ENCODE results near the gene PRDM16. TPM values are rescaled to one million over a fixed set of nuclear protein-coding genes. Genes with fewer than 3 reads are reported as not detected.

Gene PRDM16
- total and polyA plus RNA-seq, 8 donors, result 9.6 to 18.0 (median 14.7) TPM

- H3K36me3 ChIP-seq, result no peaks in the 10 kb centered on the region
- H3K9me3 ChIP-seq, result no peaks in the 10 kb centered on the region
- no peak for TF ChIP-seq CTCF (IDR thresholded peaks at IDR 0.05)
- peaks cover 51 to 97% of the 10 kb centered on the region in 2 donors for H3K27me3 ChIP-seq
- intact Hi-C loops (cut with DNase I), result loop anchor here in 1 of 2 donors (10.0 kb wide), 1 partner anchor 213 kb away; no protein-coding TSS in a partner anchor
- H3K27ac ChIP-seq, result peak overlapping the region; percentile 65 to 83
- peaks cover 2 to 33% of the 10 kb centered on the region in 2 donors for H3K4me1 ChIP-seq
- peak overlapping the region in 1 of 2 donors; percentile 67 for H3K4me3 ChIP-seq
- ATAC-seq (no peak), DNase-seq (peak in 1 of 4 donors; percentile 77)
These were observed 2.8 kb downstream of the PRDM16 start for GRCh38 chr1:3071565-3072390.

GRCh38 chr1:3072391-3073185 lies 3.6 kb downstream of the PRDM16 start:
- no peak for TF ChIP-seq CTCF (IDR thresholded peaks at IDR 0.05)
- ATAC-seq (peak; percentile 1), DNase-seq (peak in 1 of 4 donors; percentile 76)
- intact Hi-C loops (cut with DNase I), result loop anchor here in 1 of 2 donors (10.0 kb wide), 1 partner anchor 212 kb away; no protein-coding TSS in a partner anchor
- H3K36me3 ChIP-seq, result no peaks in the 10 kb centered on the region
- H3K4me3 ChIP-seq, result peak overlapping the region in 1 of 2 donors; percentile 67
- H3K4me1 ChIP-seq, result peaks cover 2 to 30% of the 10 kb centered on the region in 2 donors
- no peaks in the 10 kb centered on the region for H3K9me3 ChIP-seq
- H3K27me3 ChIP-seq, result peaks cover 43 to 97% of the 10 kb centered on the region in 2 donors
- peak overlapping the region; percentile 45 to 83 for H3K27ac ChIP-seq

DNA sequence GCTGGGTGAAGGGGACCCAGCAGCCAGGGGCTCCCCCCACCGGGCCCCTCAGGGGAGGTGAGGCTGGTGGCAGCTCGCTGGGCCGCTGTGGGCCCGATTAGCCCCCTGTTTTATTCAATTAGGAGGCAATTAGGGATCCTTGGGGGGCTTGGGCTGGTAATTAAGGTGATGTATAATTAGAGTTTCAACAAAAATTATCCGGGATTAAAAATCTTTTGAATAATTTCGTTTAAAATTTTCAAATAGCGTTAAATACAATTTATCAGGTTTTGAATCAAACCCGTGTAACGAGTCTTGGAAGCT lies 4.1 kb downstream of the PRDM16 start:
- TF ChIP-seq CTCF (IDR thresholded peaks at IDR 0.05), result no peak
- peak overlapping the region; percentile 45 to 83 for H3K27ac ChIP-seq
- DNase-seq, result no peak
- no peak for ATAC-seq
- intact Hi-C loops (cut with DNase I), result loop anchor here in 1 of 2 donors (10.0 kb wide), 1 partner anchor 212 kb away; no protein-coding TSS in a partner anchor
- peaks cover 2 to 25% of the 10 kb centered on the region in 2 donors for H3K4me1 ChIP-seq
- H3K36me3 ChIP-seq, result no peaks in the 10 kb centered on the region
- H3K4me3 ChIP-seq, result peak overlapping the region; percentile 5 to 67
- H3K27me3 ChIP-seq, result peaks cover 37 to 97% of the 10 kb centered on the region in 2 donors
- H3K9me3 ChIP-seq, result no peaks in the 10 kb centered on the region

DNA sequence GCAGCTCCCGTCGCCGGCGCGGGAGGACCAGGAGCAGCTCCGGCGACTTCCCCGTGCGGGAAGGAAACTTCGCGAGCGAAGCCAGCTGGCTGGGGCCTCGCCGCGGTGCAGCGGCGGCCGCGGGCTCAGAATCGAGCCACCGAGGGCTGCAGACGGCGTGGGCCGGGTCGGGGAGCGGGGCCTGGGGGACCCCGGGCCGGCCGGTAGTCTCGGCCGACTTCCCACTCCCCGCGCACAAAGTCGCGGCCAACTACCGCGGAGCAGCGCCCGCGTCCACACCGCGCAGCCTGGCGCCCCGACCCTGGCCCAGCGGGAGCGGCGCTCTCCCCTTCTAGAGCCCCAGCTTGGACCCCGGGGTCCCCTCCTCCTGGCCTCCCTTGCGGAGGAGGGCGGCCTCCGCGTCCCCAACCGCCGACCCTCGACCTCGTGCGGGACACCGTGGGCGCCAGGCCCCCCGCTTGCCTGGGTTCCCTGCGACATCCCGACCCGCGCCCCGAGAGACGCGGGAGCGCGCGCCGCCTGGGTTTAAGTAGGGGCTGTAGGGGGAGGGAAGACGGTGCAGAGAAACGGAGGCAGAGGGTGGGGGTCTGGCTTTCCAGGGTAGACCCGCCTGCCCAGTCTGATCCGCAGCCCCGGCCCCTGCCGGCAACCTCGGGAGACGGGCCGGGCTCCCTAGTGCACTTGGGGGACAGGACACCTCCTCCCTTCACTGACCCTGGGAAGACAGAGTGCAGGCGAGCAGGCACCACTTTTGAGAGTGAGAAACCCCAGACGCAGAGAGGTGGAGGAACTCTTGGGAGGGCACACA lies 4.7 kb downstream of the PRDM16 start:
- Histone ChIP-seq H3K4me3 (peak overlapping the region; percentile 5 to 67), H3K27ac (peak overlapping the region; percentile 45 to 83), H3K9me3 (no peaks in the 10 kb centered on the region), H3K4me1 (peaks cover 2 to 19% of the 10 kb centered on the region in 2 donors), H3K36me3 (no peaks in the 10 kb centered on the region), H3K27me3 (peaks cover 33 to 97% of the 10 kb centered on the region in 2 donors)
- no peak for TF ChIP-seq CTCF (IDR thresholded peaks at IDR 0.05)
- ATAC-seq, result peak; percentile 0
- peak in 1 of 4 donors; percentile 77 for DNase-seq
- intact Hi-C loops (cut with DNase I), result loop anchor here in 1 of 2 donors (10.0 kb wide), 1 partner anchor 211 kb away; no protein-coding TSS in a partner anchor

Data from left lung (tissue), 10 donors.